Kidney (tissue), 14 donors: Measurements from ENCODE around the gene NTRK3. TPM values are rescaled to one million over a fixed set of nuclear protein-coding genes. Genes with fewer than 3 reads are reported as not detected.
A peak's percentile ranks its signal among the peaks of the same experiment; 100 is the strongest.

ENCODE experiments used
- DNase-seq, 5 donors: peaks; one replicate each; pipeline ENCODE4 v3.0.0-alpha.2; 2013 to 2020
- FAIRE-seq: peaks from 2 replicates; lab custom pipeline; 2012; peaks lifted over from hg19 to GRCh38; lab: Jason Lieb, UNC
- H3K27ac ChIP-seq, 2 donors: one replicate each; pipeline ENCODE4 v1.7.0; 2013; ENCODE audit warnings: low read depth in 2 of 2, low read length in 2 of 2, inconsistent platforms in 1 of 2
- H3K27me3 ChIP-seq: one replicate; pipeline ENCODE4 v1.7.1; 2013; ENCODE audit warnings: low read length, inconsistent platforms; ENCODE audit not compliant: control insufficient read depth, insufficient read depth
- H3K36me3 ChIP-seq, 3 donors: one replicate each; pipeline versions ENCODE4 v1.7.0 to v1.7.1; 2013; ENCODE audit warnings: low read length in 3 of 3, control low read depth in 1 of 3, inconsistent platforms in 1 of 3; ENCODE audit not compliant: insufficient read depth in 3 of 3, control insufficient read depth in 2 of 3
- H3K4me1 ChIP-seq, 3 donors: one replicate each; pipeline versions ENCODE4 v1.7.0 to v1.7.1; 2013; ENCODE audit warnings: low read length in 3 of 3, inconsistent platforms in 1 of 3, low read depth in 1 of 3; ENCODE audit not compliant: control insufficient read depth in 2 of 3, insufficient read depth in 2 of 3
- H3K4me3 ChIP-seq, 3 donors: one replicate each; pipeline versions ENCODE4 v1.7.0 to v1.8.1; 2013; ENCODE audit warnings: low read length in 3 of 3, control low read depth in 1 of 3, inconsistent platforms in 1 of 3
- H3K9ac ChIP-seq, 3 donors: one replicate each; pipeline versions ENCODE4 v1.7.0 to v1.7.1; 2013; ENCODE audit warnings: low read length in 3 of 3, control low read depth in 1 of 3, inconsistent platforms in 1 of 3
- H3K9me3 ChIP-seq, 3 donors: one replicate each; pipeline versions ENCODE4 v1.7.0 to v1.7.1; 2013; ENCODE audit warnings: low read length in 3 of 3, control low read depth in 1 of 3, inconsistent platforms in 1 of 3; ENCODE audit not compliant: control insufficient read depth in 2 of 3, insufficient read depth in 1 of 3
- CTCF ChIP-seq: IDR thresholded peaks from 3 replicates; pipeline ENCODE4 v1.5.1; 2012; ENCODE audit warnings: mild to moderate bottlenecking, moderate library complexity, borderline replicate concordance; ENCODE audit not compliant: insufficient read depth; ENCODE audit errors: extremely low read depth
- intact Hi-C: fragments of 100-400 bp; cut with DNase I; formaldehyde crosslinking; loops from one replicate; pipeline ENCODE4 v1.11.1; 2022
- polyA plus RNA-seq: library from polyadenylated mRNA; stranded (reverse); fragments of 350-450 nt; fragmentation: Illumina TruSeq; extraction: RNeasy Lipid Tissue Mini Kit (QIAGEN cat#74804); gene quantifications from one replicate; pipeline ENCODE4 v1.2.3, GENCODE V29; 2014; ENCODE audit warnings: low read depth, low replicate concordance; ENCODE audit not compliant: insufficient read depth
- total RNA-seq: library from RNA; stranded (reverse); fragmentation: NEBNext Ultra II Directional; extraction: Animal tissue kit (Norgen Biotek cat#: 25700); gene quantifications from one replicate; pipeline ENCODE4 v1.2.1, GENCODE V29; 2021
- donor health status: control.
- donor health status: control.
- donor health status: control.
- donor health status: control.
- donor health status: control.
- donor health status: DM: yes; HTN: yes; CAD: no.
- donor health status: Normal renal cell carcinoma (clear cell type).

The NTRK3 gene
- total and polyA plus RNA-seq, 2 donors from 2014 or later, result 8.9 to 25.5 TPM

- H3K4me3 ChIP-seq, result no peak overlapping the region
- H3K4me1 ChIP-seq, result no peaks in the 10 kb centered on the region
- FAIRE-seq (no peak), DNase-seq (no peak)
- no peaks in the 10 kb centered on the region for H3K36me3 ChIP-seq
- intact Hi-C loops, result no loop called here
- no peak for TF ChIP-seq CTCF
- no peaks in the 10 kb centered on the region for H3K27me3 ChIP-seq
- H3K9me3 ChIP-seq, result no peaks in the 10 kb centered on the region
- H3K9ac ChIP-seq, result no peak overlapping the region
- no peak overlapping the region for H3K27ac ChIP-seq
Measured at GRCh38 chr15:88264622-88265021, 8.1 kb upstream of the NTRK3 start.

- DNase-seq (no peak), FAIRE-seq (no peak)
- intact Hi-C loops, result no loop called here
- Histone ChIP-seq H3K4me3 (no peak overlapping the region), H3K27ac (no peak overlapping the region), H3K27me3 (peaks cover 3% of the 10 kb centered on the region), H3K4me1 (no peaks in the 10 kb centered on the region), H3K9ac (no peak overlapping the region), H3K36me3 (no peaks in the 10 kb centered on the region), H3K9me3 (no peaks in the 10 kb centered on the region)
- no peak for TF ChIP-seq CTCF
Measured at GRCh38 chr15:88262064-88262463, 5.5 kb upstream of the NTRK3 start.

GRCh38 chr15:88258093-88258641 is 1.6 kb upstream of the NTRK3 start:
- Histone ChIP-seq H3K36me3 (no peaks in the 10 kb centered on the region), H3K4me1 (peaks cover 0 to 8% (median 0%) of the 10 kb centered on the region in 3 donors), H3K27me3 (peaks cover 18% of the 10 kb centered on the region), H3K27ac (no peak overlapping the region), H3K9ac (no peak overlapping the region), H3K4me3 (peak overlapping the region in 2 of 3 donors; percentile 2 to 37), H3K9me3 (no peaks in the 10 kb centered on the region)
- DNase-seq (peak in 4 of 5 donors; percentile 45 to 71 (median 56)), FAIRE-seq (no peak)
- intact Hi-C loops, result no loop called here
- no peak for TF ChIP-seq CTCF
